Measurements from ENCODE around the gene FPGT.

GRCh38 chr1:74247881-74248528 is 50.0 kb downstream of the FPGT start:
- no peak for TF ChIP-seq CTCF (IDR thresholded peaks at IDR 0.05)
- TF ChIP-seq POLR2A (IDR thresholded peaks at IDR 0.05) = no peak
- TF ChIP-seq EP300 (IDR thresholded peaks at IDR 0.05) = no peak

All from stomach (tissue), 4 donors.